Measurements from ENCODE around the gene STK40.
A peak's percentile ranks its signal among the peaks of the same experiment; 100 is the strongest.

Gene STK40

GRCh38 chr1:36358514-36359084 is 27.1 kb downstream of the STK40 start:
- peaks cover 53% of the 10 kb centered on the region for H3K36me3 ChIP-seq (ENCODE audit: control insufficient read depth, insufficient read depth, low read length)

DNA sequence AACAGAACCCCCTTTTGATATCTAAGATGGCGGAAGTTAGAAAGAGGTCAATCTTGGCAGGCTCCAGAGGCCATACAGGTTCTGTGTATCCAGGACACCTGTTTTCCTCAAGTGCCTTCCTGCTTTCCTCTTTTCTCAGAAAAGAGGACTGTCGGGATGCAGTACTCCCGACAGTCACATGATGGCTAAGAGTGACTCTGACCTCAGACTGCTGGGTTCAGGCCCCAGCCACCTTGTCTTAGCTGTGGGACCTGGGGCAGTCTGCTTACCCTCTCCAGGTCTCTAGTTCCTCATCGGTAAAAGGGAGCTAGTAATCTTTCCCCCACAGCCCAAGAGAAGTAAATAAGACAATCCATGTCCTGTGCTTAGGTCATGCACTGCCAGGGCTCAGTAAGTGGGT is 29.9 kb downstream of the STK40 start:
- peaks cover 15% of the 10 kb centered on the region for H3K4me1 ChIP-seq (ENCODE audit: control insufficient read depth, insufficient read depth, low read length, poor library complexity, severe bottlenecking)

More at GRCh38 chr1:36358514-36359084, 27.1 kb downstream of the STK40 start:
- H3K9me3 ChIP-seq (ENCODE audit: control insufficient read depth, low read length): no peaks in the 10 kb centered on the region
- H3K4me1 ChIP-seq (ENCODE audit: control insufficient read depth, insufficient read depth, low read length, poor library complexity, severe bottlenecking): peaks cover 11% of the 10 kb centered on the region
- no peak overlapping the region for H3K4me3 ChIP-seq (ENCODE audit: insufficient read depth, low read depth, low read length, poor library complexity, severe bottlenecking)
- no peak for DNase-seq
- no peak overlapping the region for H3K27ac ChIP-seq (ENCODE audit: insufficient read depth, low read length, poor library complexity, severe bottlenecking)
- H3K27me3 ChIP-seq (replicated peaks; ENCODE audit: control insufficient read depth, insufficient read depth, low read length, poor library complexity, severe bottlenecking): no peaks in the 10 kb centered on the region

DNA sequence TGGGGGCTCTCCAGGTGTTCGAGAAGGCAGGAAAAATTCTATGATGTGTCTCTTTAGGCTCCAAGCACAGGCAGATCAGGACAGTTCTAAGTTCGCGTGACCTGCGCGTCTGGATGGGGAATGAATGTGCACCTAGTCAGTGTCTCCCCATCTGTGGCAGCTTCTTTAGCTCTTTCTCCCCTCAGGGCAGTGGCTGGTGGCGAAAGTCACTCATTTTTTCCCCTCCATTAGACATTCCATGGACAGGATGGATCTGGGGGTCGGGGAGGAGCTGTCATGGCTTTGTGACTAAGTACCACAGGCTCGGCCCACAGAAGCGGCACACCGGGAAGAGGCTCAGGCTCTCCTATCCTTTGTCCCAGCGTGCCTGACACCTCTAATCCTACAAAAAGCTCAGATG is 31.2 kb downstream of the STK40 start:
- DNase-seq: no peak
- no peak overlapping the region for H3K27ac ChIP-seq (ENCODE audit: insufficient read depth, low read length, poor library complexity, severe bottlenecking)
- H3K9me3 ChIP-seq (ENCODE audit: control insufficient read depth, low read length): no peaks in the 10 kb centered on the region
- H3K36me3 ChIP-seq (ENCODE audit: control insufficient read depth, insufficient read depth, low read length): peaks cover 51% of the 10 kb centered on the region
- H3K27me3 ChIP-seq (replicated peaks; ENCODE audit: control insufficient read depth, insufficient read depth, low read length, poor library complexity, severe bottlenecking): no peaks in the 10 kb centered on the region
- peaks cover 16% of the 10 kb centered on the region for H3K4me1 ChIP-seq (ENCODE audit: control insufficient read depth, insufficient read depth, low read length, poor library complexity, severe bottlenecking)
- H3K4me3 ChIP-seq (ENCODE audit: insufficient read depth, low read depth, low read length, poor library complexity, severe bottlenecking): no peak overlapping the region

More for the DNA sequence above, 29.9 kb downstream of the STK40 start:
- no peak for DNase-seq
- Histone ChIP-seq H3K36me3 (ENCODE audit: control insufficient read depth, insufficient read depth, low read length) (peaks cover 43% of the 10 kb centered on the region), H3K9me3 (ENCODE audit: control insufficient read depth, low read length) (no peaks in the 10 kb centered on the region), H3K27me3 (replicated peaks; ENCODE audit: control insufficient read depth, insufficient read depth, low read length, poor library complexity, severe bottlenecking) (no peaks in the 10 kb centered on the region), H3K4me3 (ENCODE audit: insufficient read depth, low read depth, low read length, poor library complexity, severe bottlenecking) (no peak overlapping the region), H3K27ac (ENCODE audit: insufficient read depth, low read length, poor library complexity, severe bottlenecking) (no peak overlapping the region)

GRCh38 chr1:36352910-36353878 is 32.5 kb downstream of the STK40 start:
- peaks cover 57% of the 10 kb centered on the region for H3K36me3 ChIP-seq (ENCODE audit: control insufficient read depth, insufficient read depth, low read length)
- H3K27ac ChIP-seq (ENCODE audit: insufficient read depth, low read length, poor library complexity, severe bottlenecking): no peak overlapping the region
- H3K4me1 ChIP-seq (ENCODE audit: control insufficient read depth, insufficient read depth, low read length, poor library complexity, severe bottlenecking): peaks cover 14% of the 10 kb centered on the region
- no peak overlapping the region for H3K4me3 ChIP-seq (ENCODE audit: insufficient read depth, low read depth, low read length, poor library complexity, severe bottlenecking)
- DNase-seq: no peak
- no peaks in the 10 kb centered on the region for H3K9me3 ChIP-seq (ENCODE audit: control insufficient read depth, low read length)
- no peaks in the 10 kb centered on the region for H3K27me3 ChIP-seq (replicated peaks; ENCODE audit: control insufficient read depth, insufficient read depth, low read length, poor library complexity, severe bottlenecking)

DNA sequence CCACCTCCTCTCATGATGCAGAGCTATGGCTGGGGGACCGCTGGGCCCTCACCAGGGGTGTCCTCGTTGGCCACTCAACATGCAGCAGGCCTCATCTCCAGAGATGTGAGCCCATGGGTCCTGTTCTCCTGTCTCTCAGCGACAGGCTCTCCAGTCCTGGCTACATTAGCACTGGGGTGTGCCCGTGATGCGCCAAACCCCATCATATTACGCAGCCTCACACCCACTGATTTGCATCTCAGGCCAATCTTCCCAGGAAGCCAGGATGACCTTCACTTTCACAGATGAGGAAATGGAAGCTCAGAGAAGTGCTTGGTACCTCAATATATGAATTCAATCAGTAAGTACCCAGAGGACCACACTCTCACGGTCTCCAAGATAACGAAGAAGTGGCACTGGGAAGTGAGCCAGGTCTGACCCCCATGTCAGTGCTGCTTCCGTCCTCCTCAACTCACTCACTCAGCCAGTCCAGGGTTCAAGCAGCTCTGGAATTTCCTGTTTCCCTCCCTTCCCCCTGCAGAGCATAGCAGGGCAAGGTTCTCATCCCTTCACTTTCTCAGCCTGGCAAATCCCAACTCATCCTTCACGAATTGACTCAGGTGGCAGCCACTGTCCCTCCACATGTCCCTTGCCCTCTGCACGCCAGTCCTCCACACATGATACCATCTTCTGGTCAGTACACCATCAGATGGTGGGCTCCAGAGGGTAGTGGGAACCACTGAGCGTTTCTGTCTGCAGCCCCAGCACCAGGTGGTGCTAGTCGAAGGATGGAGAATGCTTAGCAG is 33.4 kb downstream of the STK40 start:
- Histone ChIP-seq H3K4me3 (ENCODE audit: insufficient read depth, low read depth, low read length, poor library complexity, severe bottlenecking) (no peak overlapping the region), H3K9me3 (ENCODE audit: control insufficient read depth, low read length) (no peaks in the 10 kb centered on the region), H3K27me3 (replicated peaks; ENCODE audit: control insufficient read depth, insufficient read depth, low read length, poor library complexity, severe bottlenecking) (no peaks in the 10 kb centered on the region), H3K27ac (ENCODE audit: insufficient read depth, low read length, poor library complexity, severe bottlenecking) (no peak overlapping the region), H3K4me1 (ENCODE audit: control insufficient read depth, insufficient read depth, low read length, poor library complexity, severe bottlenecking) (peaks cover 14% of the 10 kb centered on the region), H3K36me3 (ENCODE audit: control insufficient read depth, insufficient read depth, low read length) (peaks cover 58% of the 10 kb centered on the region)
- DNase-seq: no peak

GRCh38 chr1:36351227-36351977 is 34.3 kb downstream of the STK40 start:
- H3K4me1 ChIP-seq (ENCODE audit: control insufficient read depth, insufficient read depth, low read length, poor library complexity, severe bottlenecking): peaks cover 14% of the 10 kb centered on the region
- no peaks in the 10 kb centered on the region for H3K27me3 ChIP-seq (replicated peaks; ENCODE audit: control insufficient read depth, insufficient read depth, low read length, poor library complexity, severe bottlenecking)
- no peak overlapping the region for H3K4me3 ChIP-seq (ENCODE audit: insufficient read depth, low read depth, low read length, poor library complexity, severe bottlenecking)
- H3K9me3 ChIP-seq (ENCODE audit: control insufficient read depth, low read length): no peaks in the 10 kb centered on the region
- DNase-seq: no peak
- peaks cover 68% of the 10 kb centered on the region for H3K36me3 ChIP-seq (ENCODE audit: control insufficient read depth, insufficient read depth, low read length)
- H3K27ac ChIP-seq (ENCODE audit: insufficient read depth, low read length, poor library complexity, severe bottlenecking): peak overlapping the region; percentile 30

- Histone ChIP-seq H3K4me1 (ENCODE audit: control insufficient read depth, insufficient read depth, low read length, poor library complexity, severe bottlenecking) (peaks cover 14% of the 10 kb centered on the region), H3K27ac (ENCODE audit: insufficient read depth, low read length, poor library complexity, severe bottlenecking) (peak overlapping the region; percentile 30), H3K9me3 (ENCODE audit: control insufficient read depth, low read length) (no peaks in the 10 kb centered on the region), H3K27me3 (replicated peaks; ENCODE audit: control insufficient read depth, insufficient read depth, low read length, poor library complexity, severe bottlenecking) (no peaks in the 10 kb centered on the region), H3K4me3 (ENCODE audit: insufficient read depth, low read depth, low read length, poor library complexity, severe bottlenecking) (no peak overlapping the region), H3K36me3 (ENCODE audit: control insufficient read depth, insufficient read depth, low read length) (peaks cover 66% of the 10 kb centered on the region)
- DNase-seq: peak in 1 of 3 donors; percentile 42
Measured at GRCh38 chr1:36350659-36351226, 35.0 kb downstream of the STK40 start.

DNA sequence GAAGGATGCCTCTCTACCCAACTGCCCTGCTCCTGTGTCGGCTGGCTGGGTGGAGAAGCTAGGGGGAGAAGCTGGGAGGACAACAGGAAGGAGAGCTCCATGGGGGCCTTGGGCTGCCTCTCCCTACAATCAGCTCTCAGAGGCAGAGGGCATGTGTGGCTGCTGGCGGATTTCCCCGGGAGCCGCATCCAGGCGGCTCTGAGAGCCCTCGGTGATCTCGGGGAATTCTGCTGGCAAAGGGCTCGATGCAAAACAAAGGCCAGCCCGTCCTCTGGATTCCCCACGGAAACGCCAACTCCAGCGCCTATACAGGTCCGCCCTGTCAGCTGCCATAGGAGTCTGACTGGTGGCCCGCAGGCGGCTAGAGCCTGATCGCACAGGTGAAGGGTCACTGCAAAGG is 35.9 kb downstream of the STK40 start:
- no peak for DNase-seq
- Histone ChIP-seq H3K9me3 (ENCODE audit: control insufficient read depth, low read length) (no peaks in the 10 kb centered on the region), H3K4me1 (ENCODE audit: control insufficient read depth, insufficient read depth, low read length, poor library complexity, severe bottlenecking) (peaks cover 14% of the 10 kb centered on the region), H3K36me3 (ENCODE audit: control insufficient read depth, insufficient read depth, low read length) (peaks cover 65% of the 10 kb centered on the region), H3K27me3 (replicated peaks; ENCODE audit: control insufficient read depth, insufficient read depth, low read length, poor library complexity, severe bottlenecking) (no peaks in the 10 kb centered on the region), H3K27ac (ENCODE audit: insufficient read depth, low read length, poor library complexity, severe bottlenecking) (no peak overlapping the region), H3K4me3 (ENCODE audit: insufficient read depth, low read depth, low read length, poor library complexity, severe bottlenecking) (no peak overlapping the region)

GRCh38 chr1:36349241-36349671 is 36.5 kb downstream of the STK40 start:
- no peak for DNase-seq
- Histone ChIP-seq H3K4me3 (ENCODE audit: insufficient read depth, low read depth, low read length, poor library complexity, severe bottlenecking) (no peak overlapping the region), H3K27ac (ENCODE audit: insufficient read depth, low read length, poor library complexity, severe bottlenecking) (no peak overlapping the region), H3K36me3 (ENCODE audit: control insufficient read depth, insufficient read depth, low read length) (peaks cover 65% of the 10 kb centered on the region), H3K9me3 (ENCODE audit: control insufficient read depth, low read length) (no peaks in the 10 kb centered on the region), H3K4me1 (ENCODE audit: control insufficient read depth, insufficient read depth, low read length, poor library complexity, severe bottlenecking) (peaks cover 14% of the 10 kb centered on the region), H3K27me3 (replicated peaks; ENCODE audit: control insufficient read depth, insufficient read depth, low read length, poor library complexity, severe bottlenecking) (no peaks in the 10 kb centered on the region)

Data from effector memory CD4-positive, alpha-beta T cell (primary cell).